PC-9 (cell line): ENCODE measurements around the gene CCM2L.

Experiments used
- CTCF ChIP-seq: fragments of 200-600 bp; sonication (generic); conservative IDR thresholded peaks from 2 replicates; pipeline ENCODE4 v1.6.1; 2017; ENCODE audit warnings: mixed run types, antibody characterized with exemption, mild to moderate bottlenecking, moderate library complexity
- EZH2 ChIP-seq: fragments of 200-600 bp; sonication (generic); IDR thresholded peaks from 2 replicates; pipeline ENCODE4 v1.8.0; 2017; ENCODE audit warnings: antibody characterized with exemption, low read depth

GRCh38 chr20:32012159-32012688 is 2.0 kb downstream of the CCM2L start:
- no peak for TF ChIP-seq CTCF
- no peak for TF ChIP-seq EZH2
